Ovary (tissue), 3 donors: ENCODE results near the gene MYO3B.

Source experiments
- CTCF ChIP-seq, 3 donors: fragments of 450-650 bp in 2 of 3; fragments of 200-600 bp in 1 of 3; IDR thresholded peaks; one replicate each; pipeline versions ENCODE4 v1.5.1 to v1.8.0; 2016 to 2022; ENCODE audit warnings: antibody characterized with exemption in 3 of 3, mild to moderate bottlenecking in 1 of 3
- EP300 ChIP-seq: sonication (generic); formaldehyde crosslinking; IDR thresholded peaks from one replicate; pipeline ENCODE4 v1.6.1; 2017; ENCODE audit warnings: antibody characterized with exemption
- POLR2A ChIP-seq: fragments of 450-650 bp; IDR thresholded peaks from one replicate; pipeline ENCODE4 v1.6.1; 2017; ENCODE audit warnings: antibody characterized with exemption, mild to moderate bottlenecking, moderate library complexity
- donor health status: DM: no; HTN: no; CAD: no.

GRCh38 chr2:170307555-170308351 lies 129.8 kb downstream of the MYO3B start:
- TF ChIP-seq CTCF (IDR thresholded peaks at IDR 0.05) (no peak), POLR2A (no peak), EP300 (no peak)
